ENCODE measurements around the gene TTC7B. TPM values are rescaled to one million over a fixed set of nuclear protein-coding genes. Genes with fewer than 3 reads are reported as not detected.

The TTC7B gene
- polyA plus RNA-seq, 1 donor (not counting 4 experiments of a cell fraction or from before 2014, with no cell fraction given), result 21.4 TPM

DNA sequence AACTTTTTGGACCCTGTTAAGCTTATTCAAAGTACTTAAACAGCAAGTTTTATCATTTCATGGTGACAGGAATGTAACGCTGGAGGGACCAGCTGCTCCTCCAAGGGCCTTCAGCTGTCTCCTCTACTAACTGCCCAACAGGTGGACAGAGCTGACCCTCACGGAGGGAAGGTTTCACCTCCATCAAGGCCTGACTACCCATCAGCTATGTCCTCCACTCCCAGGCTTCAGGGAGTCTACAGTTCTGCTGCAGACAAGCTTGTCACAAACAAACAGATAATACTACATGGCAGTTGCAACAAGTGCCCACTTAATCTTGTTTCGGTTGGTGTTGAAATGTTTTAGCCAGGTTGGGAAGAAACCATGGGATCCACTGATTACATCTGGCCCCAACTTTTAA lies 175.1 kb downstream of the TTC7B start:
- DNase-seq (ENCODE audit: low read depth, low spot score), result no peak
- no peaks in the 10 kb centered on the region for H4K20me1 ChIP-seq (ENCODE audit: control insufficient read depth, extremely low read depth, insufficient read depth, low read length)
- no peak overlapping the region for H2AFZ ChIP-seq (ENCODE audit: control insufficient read depth, low read length)
- H3K9me3 ChIP-seq (ENCODE audit: control insufficient read depth, low read depth, low read length), result no peaks in the 10 kb centered on the region
- H3K27me3 ChIP-seq (ENCODE audit: control insufficient read depth, extremely low read depth, insufficient read depth, low read length), result no peaks in the 10 kb centered on the region
- H3K4me3 ChIP-seq (ENCODE audit: control insufficient read depth in 2 of 3, extremely low read depth in 1 of 3, insufficient read depth in 2 of 3, low read depth in 1 of 3, low read length in 3 of 3), result no peak overlapping the region
- H3K79me2 ChIP-seq (ENCODE audit: control insufficient read depth, insufficient read depth, low read length), result no peaks in the 10 kb centered on the region
- H3K36me3 ChIP-seq (ENCODE audit: control insufficient read depth in 2 of 2, extremely low read depth in 1 of 2, insufficient read depth in 2 of 2, low read length in 2 of 2), result peaks cover 0 to 4% of the 10 kb centered on the region in 2 experiments
- no peak overlapping the region for H3K4me2 ChIP-seq (ENCODE audit: control insufficient read depth, extremely low read depth, insufficient read depth, low read depth, low read length)
- TF ChIP-seq EZH2 (IDR thresholded peaks at IDR 0.05; ENCODE audit: low read length), result no peak
- TF ChIP-seq, protein P1, sequence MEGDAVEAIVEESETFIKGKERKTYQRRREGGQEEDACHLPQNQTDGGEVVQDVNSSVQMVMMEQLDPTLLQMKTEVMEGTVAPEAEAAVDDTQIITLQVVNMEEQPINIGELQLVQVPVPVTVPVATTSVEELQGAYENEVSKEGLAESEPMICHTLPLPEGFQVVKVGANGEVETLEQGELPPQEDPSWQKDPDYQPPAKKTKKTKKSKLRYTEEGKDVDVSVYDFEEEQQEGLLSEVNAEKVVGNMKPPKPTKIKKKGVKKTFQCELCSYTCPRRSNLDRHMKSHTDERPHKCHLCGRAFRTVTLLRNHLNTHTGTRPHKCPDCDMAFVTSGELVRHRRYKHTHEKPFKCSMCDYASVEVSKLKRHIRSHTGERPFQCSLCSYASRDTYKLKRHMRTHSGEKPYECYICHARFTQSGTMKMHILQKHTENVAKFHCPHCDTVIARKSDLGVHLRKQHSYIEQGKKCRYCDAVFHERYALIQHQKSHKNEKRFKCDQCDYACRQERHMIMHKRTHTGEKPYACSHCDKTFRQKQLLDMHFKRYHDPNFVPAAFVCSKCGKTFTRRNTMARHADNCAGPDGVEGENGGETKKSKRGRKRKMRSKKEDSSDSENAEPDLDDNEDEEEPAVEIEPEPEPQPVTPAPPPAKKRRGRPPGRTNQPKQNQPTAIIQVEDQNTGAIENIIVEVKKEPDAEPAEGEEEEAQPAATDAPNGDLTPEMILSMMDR (optimal IDR thresholded peaks at IDR 0.05 in 1 of 3, IDR thresholded peaks at IDR 0.05 in 1 of 3, conservative IDR thresholded peaks at IDR 0.05 in 1 of 3; ENCODE audit: extremely low read depth in 1 of 3, insufficient read depth in 2 of 3, low read length in 3 of 3), result no peak
- no peak for FAIRE-seq
- no peak overlapping the region for H3K27ac ChIP-seq (ENCODE audit: control insufficient read depth, insufficient read depth, low read length)
- H3K9ac ChIP-seq (ENCODE audit: control insufficient read depth, extremely low read depth, insufficient read depth, low read length), result no peak overlapping the region
- H3K9me1 ChIP-seq (ENCODE audit: control insufficient read depth, extremely low read depth, insufficient read depth, low read length), result no peaks in the 10 kb centered on the region
- dilution Hi-C loops (cut with MboI; ENCODE audit: extremely low pct_ligation_motif_present, low sequenced_read_pairs), result no loop called here
- peaks cover 9% of the 10 kb centered on the region for H3K4me1 ChIP-seq (ENCODE audit: control insufficient read depth, extremely low read depth, insufficient read depth, low read length)

DNA sequence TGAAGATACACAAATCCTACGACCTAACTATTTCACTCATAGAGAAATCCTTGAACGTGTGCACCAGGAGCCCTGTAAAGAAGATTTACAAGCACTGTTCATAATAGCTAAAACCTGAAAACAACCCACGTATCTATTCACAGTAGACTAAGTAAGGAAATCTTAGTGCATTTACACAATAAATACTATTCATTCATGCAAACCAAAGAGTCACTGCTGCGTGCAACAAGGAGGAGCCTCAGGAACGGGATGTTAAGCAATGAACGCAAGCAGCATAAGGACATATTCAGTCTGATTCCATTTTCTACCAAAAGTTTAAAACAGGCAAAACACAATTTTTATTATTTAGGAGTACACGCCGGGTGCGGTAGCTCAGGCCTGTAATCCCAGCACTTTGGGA lies 176.6 kb downstream of the TTC7B start:
- H2AFZ ChIP-seq (ENCODE audit: control insufficient read depth, low read length), result no peak overlapping the region
- H3K79me2 ChIP-seq (ENCODE audit: control insufficient read depth, insufficient read depth, low read length), result no peaks in the 10 kb centered on the region
- no peaks in the 10 kb centered on the region for H3K9me3 ChIP-seq (ENCODE audit: control insufficient read depth, low read depth, low read length)
- peaks cover 0 to 2% of the 10 kb centered on the region in 2 experiments for H3K36me3 ChIP-seq (ENCODE audit: control insufficient read depth in 2 of 2, extremely low read depth in 1 of 2, insufficient read depth in 2 of 2, low read length in 2 of 2)
- no peaks in the 10 kb centered on the region for H3K27me3 ChIP-seq (ENCODE audit: control insufficient read depth, extremely low read depth, insufficient read depth, low read length)
- H3K4me1 ChIP-seq (ENCODE audit: control insufficient read depth, extremely low read depth, insufficient read depth, low read length), result no peaks in the 10 kb centered on the region
- H3K9ac ChIP-seq (ENCODE audit: control insufficient read depth, extremely low read depth, insufficient read depth, low read length), result no peak overlapping the region
- dilution Hi-C loops (cut with MboI; ENCODE audit: extremely low pct_ligation_motif_present, low sequenced_read_pairs), result no loop called here
- no peak overlapping the region for H3K27ac ChIP-seq (ENCODE audit: control insufficient read depth, insufficient read depth, low read length)
- H4K20me1 ChIP-seq (ENCODE audit: control insufficient read depth, extremely low read depth, insufficient read depth, low read length), result no peaks in the 10 kb centered on the region
- TF ChIP-seq, protein P1 (optimal IDR thresholded peaks at IDR 0.05 in 1 of 3, IDR thresholded peaks at IDR 0.05 in 1 of 3, conservative IDR thresholded peaks at IDR 0.05 in 1 of 3; ENCODE audit: extremely low read depth in 1 of 3, insufficient read depth in 2 of 3, low read length in 3 of 3), result no peak
- no peak overlapping the region for H3K4me3 ChIP-seq (ENCODE audit: control insufficient read depth in 2 of 3, extremely low read depth in 1 of 3, insufficient read depth in 2 of 3, low read depth in 1 of 3, low read length in 3 of 3)
- DNase-seq (ENCODE audit: low read depth, low spot score) (no peak), FAIRE-seq (peak; percentile 56)
- H3K4me2 ChIP-seq (ENCODE audit: control insufficient read depth, extremely low read depth, insufficient read depth, low read depth, low read length), result no peak overlapping the region
- no peaks in the 10 kb centered on the region for H3K9me1 ChIP-seq (ENCODE audit: control insufficient read depth, extremely low read depth, insufficient read depth, low read length)

Data from keratinocyte (primary cell).